Left renal pelvis (tissue), 4 donors: ENCODE results near the gene ZMYND10. TPM values are rescaled to one million over a fixed set of nuclear protein-coding genes. Genes with fewer than 3 reads are reported as not detected.
A peak's percentile ranks its signal among the peaks of the same experiment; 100 is the strongest.

Source experiments
- DNase-seq, 4 donors: peaks; one replicate each; pipeline ENCODE4 v3.0.0-alpha.2; 2013; ENCODE audit warnings: low read depth in 4 of 4, low spot score in 3 of 4
- polyA plus RNA-seq, 4 donors: library from polyadenylated mRNA; unstranded; fragments of 120-200 nt; gene quantifications; one replicate each; pipeline ENCODE4 v1.2.1, GENCODE V29; 2013; ENCODE audit not compliant: insufficient read length in 4 of 4

ZMYND10 gene
- polyA plus RNA-seq, 4 donors: 3.1 to 4.1 (median 3.3) TPM

DNA sequence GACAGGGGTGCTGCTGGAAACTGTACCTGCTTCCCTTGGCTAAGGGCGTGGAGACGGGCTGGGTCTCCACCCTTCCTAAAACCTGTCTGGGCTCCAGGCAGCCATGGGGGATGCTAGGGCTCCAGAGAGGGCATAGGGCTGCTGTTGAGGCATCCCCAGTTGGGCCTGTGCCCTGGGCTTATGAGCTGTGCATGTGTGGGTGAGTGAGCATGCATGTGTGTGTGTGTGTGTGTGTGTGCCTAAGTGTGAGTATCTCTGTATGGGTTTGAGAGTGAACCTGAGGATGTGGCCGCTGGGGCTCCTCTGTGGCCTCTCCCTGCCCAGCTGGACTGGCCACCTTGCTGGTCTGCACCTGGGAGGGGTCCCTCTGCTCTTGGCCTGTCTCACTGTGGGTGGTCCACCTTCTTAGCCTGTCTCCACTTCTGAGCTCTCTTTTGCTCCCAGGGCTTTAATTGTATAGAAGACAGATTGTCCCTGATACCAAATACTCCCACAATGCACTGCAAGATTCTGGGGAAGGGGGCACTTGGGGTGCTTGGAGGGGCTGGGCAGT lies 25.7 kb upstream of the ZMYND10 start:
- no peak for DNase-seq

DNA sequence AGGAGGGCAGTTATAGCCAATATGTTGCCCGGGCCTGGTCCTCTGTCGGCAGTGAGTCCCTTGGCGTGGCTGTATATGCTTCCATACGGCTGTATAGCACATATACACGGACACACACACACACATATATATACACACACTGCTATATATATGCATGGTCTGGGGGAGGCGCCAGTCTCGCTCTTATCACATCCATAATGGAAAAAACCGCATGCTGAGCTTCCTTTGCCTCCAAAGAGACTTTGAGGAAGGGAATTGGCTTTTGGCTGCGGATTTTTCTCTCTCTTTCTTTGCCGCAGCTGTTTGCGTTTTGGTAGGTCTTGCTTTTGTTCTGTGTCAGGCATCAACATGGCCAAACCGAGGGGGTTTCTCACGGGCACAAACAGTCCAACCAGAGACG lies 25.1 kb upstream of the ZMYND10 start:
- DNase-seq: no peak

DNA sequence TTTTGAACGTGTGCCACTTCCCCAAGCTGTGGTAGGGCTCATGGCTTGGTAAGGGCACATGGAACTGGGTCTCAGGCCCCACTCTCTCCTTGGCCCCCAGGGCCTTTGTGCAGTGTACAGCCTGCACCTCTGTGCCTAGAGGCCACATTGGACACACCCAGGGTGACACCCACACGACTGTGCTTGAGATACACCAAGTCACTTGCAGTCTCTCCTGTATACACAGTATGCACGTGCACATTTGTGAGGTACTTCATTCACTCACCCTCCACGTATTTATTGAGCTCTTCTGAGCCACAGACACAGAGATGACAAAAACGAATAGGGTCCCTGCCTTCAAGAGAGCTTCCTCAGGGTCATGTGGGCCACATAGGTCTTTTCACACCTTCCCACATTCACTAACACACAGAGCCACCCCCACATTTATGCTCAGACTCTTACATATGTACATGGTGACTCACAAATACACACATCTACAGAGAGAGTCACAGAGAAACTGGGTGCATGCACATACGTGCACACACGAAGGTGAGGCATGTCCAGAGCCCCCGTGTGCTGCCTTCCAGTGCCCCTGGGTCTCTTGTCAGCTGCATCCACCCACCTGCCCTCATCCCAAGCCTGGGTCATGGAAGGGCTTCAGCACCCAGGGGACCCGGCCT lies 23.6 kb upstream of the ZMYND10 start:
- DNase-seq: no peak

DNA sequence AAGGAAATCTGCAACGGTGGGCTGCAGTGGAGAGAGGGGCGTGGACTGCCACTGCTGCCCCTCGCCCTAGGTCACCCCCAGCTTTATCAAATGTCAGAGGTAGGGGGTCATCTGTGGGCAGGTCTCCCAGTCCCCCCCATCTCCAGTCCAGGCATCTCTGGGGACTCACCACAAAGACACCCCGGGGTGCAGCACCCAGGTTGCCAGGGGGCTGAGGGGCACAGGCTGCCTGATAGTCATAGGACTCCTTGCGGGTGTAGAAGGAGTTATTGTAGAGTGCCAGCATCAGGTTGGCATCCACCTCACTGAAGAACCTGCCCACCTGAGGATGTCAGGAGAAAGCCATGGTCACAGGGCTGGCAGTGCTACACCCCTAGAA lies 20.3 kb upstream of the ZMYND10 start:
- no peak for DNase-seq

DNA sequence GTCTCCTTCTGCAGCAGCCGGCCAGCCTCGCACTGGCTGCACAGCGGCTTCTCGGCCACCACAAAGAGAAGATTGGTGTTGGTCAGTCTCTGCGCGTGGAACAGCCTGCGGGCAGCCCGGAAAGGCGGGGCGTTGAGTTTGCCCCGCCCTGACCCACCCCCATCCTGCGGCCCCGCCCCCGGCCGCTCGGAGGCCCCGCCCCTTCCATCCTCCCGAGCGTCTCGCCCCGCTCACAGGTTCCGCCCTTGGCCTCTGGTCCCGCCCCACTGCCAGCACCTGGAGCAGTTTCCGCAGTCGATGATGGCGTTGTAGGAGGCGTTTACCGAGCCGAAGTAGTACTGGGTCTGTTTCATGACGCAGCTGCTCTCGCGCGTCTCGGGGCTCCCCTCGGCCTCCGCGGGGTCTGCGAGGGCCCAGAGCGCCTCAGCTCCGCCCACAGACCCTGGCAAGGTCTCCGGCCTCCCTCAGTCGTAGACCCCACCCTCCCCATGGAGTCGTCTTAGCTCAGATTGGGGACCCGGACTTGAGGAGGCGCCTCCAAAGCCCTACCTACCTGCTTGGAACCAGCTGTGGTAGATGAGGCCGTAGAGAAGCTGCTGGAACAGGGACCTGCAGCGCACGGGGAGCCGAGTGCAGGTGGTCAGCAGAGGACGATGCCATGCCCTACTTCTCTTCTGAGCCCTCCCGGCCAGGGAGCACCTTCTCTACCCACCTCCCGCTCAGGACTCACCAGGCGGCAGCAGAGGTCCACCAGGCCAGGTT lies 19.7 kb upstream of the ZMYND10 start:
- no peak for DNase-seq

DNA sequence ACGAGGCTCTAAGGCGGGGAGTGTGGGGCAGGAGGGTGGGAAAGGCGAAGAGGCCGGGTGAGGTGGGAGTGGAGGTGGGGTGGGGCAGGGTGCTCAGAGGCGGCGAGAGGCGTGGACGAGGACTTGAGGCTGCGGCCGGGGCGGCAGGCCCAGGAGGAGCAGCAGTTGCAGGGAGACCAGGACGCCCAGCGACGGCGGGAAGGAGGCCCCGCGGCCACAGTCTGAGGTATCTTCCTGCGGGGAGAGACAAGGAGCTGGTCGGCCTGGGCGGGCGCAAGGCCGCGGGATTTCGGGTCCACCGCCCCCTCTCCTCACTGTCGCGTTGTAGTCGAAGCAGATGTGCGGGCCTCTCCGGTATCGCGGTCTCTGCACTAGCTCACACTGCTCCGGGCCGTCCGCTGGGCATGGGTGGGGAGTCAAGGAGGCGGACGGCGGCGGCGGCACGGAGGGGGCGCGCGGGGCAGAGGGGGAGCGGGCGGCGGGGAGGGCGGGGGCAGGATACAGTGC lies 19.1 kb upstream of the ZMYND10 start:
- no peak for DNase-seq

DNA sequence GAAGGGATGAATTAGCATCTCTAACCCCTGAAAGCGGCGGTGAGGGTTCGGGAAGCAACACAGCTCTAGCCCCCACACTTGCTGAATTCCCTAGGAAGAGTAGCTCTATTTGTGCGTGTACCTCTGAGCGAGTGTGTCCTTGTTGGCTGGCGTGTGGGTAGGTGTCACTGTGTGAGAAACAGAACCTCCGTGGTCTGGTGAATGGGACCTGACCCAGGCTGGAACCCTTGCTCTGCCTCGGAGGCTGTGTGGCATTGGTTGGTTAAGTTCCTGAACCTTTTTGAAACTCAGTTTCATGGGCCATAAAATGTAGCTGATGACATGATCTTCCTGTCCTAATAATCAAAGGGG lies 14.2 kb upstream of the ZMYND10 start:
- no peak for DNase-seq

DNA sequence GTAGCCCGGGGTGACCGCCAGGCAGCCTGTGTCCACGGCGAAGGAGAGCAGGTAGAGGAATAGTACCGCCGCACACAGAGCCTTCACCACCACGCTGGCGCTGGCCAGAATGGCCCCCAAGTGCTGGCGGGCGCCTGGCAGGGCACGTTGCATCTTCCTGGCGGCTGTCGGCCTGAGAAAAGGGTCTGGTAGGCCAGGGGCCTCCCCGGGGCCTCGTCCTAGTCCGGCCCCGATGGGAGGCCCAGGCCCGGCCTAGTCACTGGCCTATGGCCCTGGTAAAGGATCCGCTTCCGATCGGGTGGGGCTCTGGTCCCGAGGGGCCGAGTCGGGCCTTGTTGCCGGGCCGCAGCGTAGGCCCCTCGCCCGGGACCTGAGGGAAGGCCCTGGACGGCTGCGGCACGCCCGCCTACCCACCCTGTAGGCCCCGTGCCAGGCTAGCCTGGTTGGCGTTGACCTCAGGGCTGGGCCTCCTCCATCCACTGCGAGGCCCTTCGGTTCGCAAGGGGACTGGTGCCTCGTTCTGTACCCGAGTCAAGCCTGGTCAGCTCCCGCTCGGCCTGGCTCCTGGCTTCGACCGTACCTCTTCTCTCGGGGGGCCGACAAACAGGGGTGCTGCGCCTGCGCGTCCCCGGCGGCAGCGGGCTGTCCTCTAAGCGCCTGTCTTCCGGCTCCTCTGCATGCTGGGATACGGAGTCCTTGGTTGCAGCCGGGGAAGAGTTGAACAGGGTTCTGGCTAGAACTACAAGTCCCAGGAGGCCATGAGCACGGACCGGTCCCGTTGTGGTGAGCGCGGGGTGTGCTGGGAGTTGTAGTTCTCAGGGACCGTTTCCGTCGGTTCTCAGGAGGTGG lies 13.6 kb upstream of the ZMYND10 start, which contains the start of gene TMEM115:
Gene TMEM115 (minus strand): TSS at position 611 of the 849 bp plus-strand sequence. CDS start 458 bp downstream, at position 153.
- DNase-seq: peak; percentile 88 to 96 (median 91)

DNA sequence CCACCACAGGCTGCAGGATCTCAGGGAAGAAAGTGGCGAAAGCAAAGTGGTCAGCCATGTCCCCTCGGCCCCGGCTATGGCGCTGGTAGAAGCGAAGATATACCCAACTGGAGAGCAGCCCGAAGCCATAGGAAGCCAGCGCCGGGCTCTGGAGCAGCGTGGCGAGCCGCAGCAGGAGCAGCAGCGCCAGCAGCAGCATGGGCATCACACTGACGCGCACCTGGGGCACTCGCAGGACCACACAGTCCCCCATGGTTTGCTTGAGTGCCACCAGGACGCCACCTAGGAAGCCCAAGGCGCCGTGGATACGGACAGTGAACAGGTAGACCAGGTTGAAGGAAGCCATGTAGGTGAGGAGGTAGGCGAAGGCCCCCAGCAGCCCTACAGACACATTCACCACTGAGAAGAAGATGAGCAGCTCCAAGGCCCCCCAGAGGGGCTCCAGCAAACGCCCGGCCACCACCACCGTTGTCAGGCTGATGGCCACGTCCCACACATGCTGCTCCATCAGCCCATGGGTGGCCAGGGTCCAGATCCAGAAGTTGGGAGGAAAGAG lies 12.9 kb upstream of the ZMYND10 start:
- no peak for DNase-seq

DNA sequence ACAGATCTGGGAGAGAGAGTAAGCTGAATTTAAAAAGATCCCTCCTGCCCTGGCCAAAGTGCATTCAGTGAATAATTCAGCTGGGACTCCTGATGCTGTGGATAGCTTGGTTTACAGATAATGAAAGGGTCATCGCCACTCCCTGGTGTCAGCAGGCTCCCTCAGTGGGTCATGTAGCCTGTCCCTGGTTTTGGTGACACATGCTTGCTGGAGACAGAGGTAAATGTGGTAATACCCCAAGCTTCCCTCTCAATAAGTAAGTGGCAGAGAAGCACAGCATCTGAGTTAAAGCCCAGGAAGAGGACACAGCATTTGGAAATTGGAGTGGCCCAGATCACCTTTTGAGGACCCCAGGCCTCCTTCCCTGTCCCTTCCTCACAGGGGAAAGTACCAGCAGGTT lies 11.9 kb upstream of the ZMYND10 start:
- no peak for DNase-seq

DNA sequence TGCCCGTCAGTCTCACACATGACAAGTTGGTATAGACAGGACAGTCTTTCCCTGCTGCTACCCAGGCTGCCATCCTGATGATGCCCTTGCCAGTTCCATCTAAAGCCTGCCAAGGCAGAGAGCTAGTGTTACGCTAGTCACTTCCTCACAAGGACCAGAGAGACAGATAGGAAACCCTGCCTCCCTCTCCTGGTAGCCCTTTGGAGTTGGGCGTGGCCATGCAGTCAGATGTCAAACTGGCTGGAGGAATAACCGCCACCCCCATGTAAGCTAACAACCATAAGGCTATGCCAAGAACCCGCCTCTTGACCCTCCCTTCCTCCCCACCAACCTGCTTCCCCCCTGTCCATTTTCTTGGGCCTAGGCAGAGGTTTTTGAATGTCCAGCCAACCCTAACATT lies 11.0 kb upstream of the ZMYND10 start:
- no peak for DNase-seq

DNA sequence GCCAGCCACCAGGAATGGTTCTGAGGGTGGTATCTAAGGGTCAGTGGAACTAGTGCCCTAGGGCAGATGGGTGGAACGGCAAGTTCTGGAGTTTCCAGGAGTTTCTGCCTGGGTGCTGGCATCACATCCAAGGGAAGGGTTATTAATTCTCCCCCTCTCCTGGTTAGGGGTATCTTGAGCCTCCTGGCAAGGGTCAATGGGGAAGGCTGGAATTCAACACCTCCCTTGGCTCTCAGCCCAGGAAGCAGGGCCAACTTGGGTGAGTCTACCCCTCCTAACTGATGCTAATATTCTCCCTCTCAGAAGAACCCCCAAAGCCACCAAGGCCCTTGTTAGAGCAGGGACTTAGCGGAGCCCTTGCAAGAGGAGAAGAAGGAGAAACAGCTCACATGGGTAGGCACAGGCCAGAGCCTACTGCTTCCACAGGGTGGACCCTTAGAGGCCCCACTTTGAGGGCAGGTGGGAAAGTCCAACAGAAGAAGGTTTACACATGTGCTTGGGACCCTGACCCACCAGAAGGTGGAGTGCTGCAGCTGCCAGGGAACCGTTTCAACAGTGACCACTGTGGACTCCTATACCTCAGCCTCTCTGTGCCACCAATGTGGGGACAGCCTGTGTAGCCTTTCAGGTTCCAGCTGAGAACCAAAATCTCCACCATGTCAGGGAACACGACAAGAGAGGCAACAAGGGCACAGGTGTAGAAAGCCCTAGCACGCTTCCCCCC lies 10.5 kb upstream of the ZMYND10 start:
- DNase-seq: no peak

DNA sequence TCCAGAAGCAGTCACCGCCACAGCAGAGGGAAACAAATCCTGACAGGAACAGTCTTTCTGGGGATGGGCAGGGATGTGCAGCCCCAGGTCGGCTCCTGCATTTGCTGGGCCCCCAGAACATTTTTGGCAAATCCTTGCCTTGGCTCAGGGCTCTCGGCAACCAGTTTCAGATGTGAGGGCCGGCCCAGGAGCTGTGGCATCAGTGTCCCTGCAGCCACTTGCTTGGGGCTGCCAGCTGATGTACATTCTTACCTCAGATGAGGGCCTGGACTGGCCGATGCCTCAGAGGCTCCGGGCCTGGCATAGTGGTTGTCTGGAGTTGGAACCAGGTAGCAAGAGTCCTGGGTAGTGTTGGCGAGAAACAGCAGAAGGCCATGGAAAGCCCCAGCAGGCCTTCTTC lies 9.3 kb upstream of the ZMYND10 start:
- DNase-seq: no peak

DNA sequence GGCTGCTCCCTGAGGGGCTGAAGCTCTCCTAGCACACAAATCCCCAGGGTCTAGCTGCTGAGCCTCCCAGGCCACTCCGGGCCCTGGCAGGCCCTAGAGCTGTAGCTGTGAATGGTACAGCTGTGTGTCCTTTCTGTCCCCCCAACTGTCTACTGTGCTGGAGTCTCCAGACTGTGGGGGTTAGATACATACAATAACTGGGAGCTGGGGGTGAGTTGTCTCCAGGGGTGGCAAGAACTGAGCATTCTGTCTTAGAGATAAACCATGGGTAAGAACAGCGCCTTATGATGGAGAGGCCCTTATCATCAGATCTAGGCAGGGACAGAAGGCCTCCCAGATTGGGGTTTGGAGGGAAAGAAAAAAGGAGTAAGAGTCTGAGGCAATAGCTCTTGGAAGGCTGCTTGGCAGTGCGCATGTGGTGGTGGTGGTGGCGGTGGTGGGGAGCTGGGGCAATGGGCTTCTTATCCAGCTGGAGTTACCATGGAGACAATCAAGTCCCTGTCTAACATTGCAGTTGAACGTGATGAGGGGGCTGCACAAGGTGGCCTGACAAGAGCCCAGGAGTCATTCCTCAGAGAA lies 8.7 kb upstream of the ZMYND10 start:
- DNase-seq: no peak

DNA sequence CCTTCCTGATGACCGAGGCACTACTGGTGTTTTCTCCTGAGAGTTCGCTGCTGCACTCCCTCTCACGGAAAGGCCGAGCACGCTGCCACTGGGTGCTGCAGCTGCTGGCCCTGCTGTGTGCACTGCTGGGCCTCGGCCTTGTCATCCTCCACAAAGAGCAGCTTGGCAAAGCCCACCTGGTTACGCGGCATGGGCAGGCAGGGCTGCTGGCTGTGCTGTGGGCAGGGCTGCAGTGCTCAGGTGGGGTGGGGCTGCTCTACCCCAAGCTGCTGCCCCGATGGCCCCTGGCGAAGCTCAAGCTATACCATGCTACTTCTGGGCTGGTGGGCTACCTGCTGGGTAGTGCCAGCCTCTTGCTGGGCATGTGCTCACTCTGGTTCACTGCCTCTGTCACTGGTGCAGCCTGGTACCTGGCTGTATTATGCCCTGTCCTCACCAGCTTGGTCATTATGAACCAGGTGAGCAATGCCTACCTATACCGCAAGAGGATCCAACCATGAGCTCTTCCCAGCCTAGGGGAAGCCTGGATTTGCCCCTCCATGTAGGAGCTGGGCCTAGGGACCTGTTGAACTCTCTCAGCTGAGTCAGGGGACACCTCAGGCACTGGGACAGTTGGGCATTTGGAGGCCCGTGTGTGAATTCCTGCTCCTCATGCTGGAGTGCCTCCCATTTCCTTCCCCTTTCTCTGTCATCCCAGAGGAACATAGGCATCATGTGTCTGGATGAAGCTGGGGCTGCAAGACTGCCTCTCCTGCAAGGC lies 7.9 kb upstream of the ZMYND10 start:
- no peak for DNase-seq

DNA sequence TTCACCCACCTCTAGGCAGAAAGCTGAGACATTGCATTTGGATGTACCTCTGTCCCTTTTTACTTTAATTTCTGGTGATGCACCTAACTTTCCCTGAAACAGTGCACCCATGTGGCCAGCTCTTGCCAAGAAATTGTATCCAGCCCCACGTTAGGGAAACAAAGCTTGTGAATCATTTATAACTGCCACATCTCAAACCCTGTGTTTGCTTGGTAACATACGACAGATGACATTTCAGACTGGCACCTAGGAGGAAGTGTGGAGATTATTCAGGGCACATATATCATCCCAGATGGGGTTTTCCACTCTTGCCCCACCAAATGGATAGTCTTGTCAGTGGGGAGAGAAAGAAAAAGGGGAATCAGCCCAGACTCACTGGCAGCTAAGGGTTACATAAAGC lies 7.2 kb upstream of the ZMYND10 start:
- DNase-seq: no peak

DNA sequence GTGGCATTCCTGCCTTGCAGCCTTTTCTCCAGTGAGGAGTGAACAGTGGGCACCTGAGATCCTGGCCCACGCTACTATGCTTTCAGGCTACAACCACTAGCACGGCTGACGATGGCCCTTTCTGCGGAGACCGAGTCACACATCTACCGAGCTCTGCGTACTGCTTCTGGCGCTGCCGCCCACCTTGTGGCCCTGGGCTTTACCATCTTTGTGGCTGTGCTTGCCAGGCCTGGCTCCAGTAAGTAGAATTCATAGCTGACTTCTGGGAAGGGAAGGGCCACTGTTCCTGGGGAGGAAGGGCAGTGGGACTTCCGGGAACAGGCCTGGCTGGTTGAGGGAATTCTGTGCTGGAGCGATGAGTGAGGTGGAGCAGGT lies 5.8 kb upstream of the ZMYND10 start:
- DNase-seq: no peak

DNA sequence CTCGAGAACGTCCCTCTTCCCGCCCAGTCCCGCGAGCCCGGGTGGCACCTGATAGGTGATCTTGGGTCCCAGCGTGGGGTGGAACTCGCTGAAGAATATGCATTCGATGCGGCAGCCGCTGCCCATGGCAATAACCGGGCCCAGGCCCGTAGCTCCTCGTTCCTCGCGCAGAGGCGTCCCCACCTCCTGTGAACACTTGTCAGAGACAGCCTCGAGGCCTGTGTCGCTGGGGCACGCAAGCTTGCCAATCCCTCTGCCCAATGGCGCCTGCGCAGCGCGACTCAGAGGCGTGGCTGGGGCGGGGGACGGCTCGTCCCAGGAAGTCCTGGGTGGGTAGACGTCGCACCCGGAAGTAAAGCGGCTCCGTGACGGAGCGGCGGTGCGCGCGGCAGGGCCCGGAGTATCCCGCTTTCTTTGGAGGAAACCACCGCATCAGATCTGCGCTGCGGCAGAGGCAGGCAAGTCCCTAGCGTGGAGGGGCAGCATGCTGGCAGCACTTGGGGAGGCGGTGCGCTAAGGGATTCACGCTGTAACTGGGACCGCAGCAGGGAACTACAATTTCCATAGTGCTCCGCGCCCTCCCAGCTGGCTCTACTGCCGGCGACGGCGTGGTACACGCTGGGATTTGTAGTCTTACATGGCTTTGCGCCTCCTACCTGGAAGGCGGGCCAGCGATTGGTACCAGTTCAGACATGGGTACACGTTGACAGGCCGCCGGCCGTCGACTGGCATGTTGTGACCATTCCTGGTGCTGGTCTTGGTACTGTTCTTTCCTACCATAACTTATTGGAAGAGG lies 5.2 kb upstream of the ZMYND10 start, which contains the start of the genes CYB561D2 and NPRL2:
Gene CYB561D2 (plus strand): TSS at position 336 of the 796 bp plus-strand sequence. CDS start 572 bp downstream, outside the sequence.
Gene NPRL2 (minus strand): TSS at position 249 of the 796 bp plus-strand sequence. CDS start 123 bp downstream, at position 126.
- DNase-seq: peak; percentile 80 to 85 (median 82)
